ENCODE data around the gene RPL31.

Gene RPL31

GRCh38 chr2:101011152-101011551 lies 9.1 kb downstream of the RPL31 start:
- TF ChIP-seq CTCF (IDR thresholded peaks at IDR 0.05; ENCODE audit: low read length) (no peak), EZH2phosphoT487 (IDR thresholded peaks at IDR 0.05; ENCODE audit: low read length) (no peak), EZH2 (optimal IDR thresholded peaks at IDR 0.05; ENCODE audit: low read depth, low read length) (no peak)
- Histone ChIP-seq H3K9me2 (replicated peaks; ENCODE audit: insufficient read depth, low read length) (no peaks in the 10 kb centered on the region), H3K27ac (ENCODE audit: low read length) (no peak overlapping the region), H3K27me3 (replicated peaks; ENCODE audit: insufficient read depth, low read length) (no peaks in the 10 kb centered on the region), H3K4me2 (ENCODE audit: low read depth, low read length) (no peak overlapping the region), H3K9me3 (replicated peaks; ENCODE audit: insufficient read depth, low read length) (no peaks in the 10 kb centered on the region), H4K20me1 (ENCODE audit: insufficient read depth, low read length) (peaks cover 12% of the 10 kb centered on the region; the same call in 1 of the 2 replicates), H3K9ac (ENCODE audit: low read length) (no peak overlapping the region), H3K79me2 (ENCODE audit: low read length) (peaks cover 19% of the 10 kb centered on the region), H3K36me3 (replicated peaks; ENCODE audit: insufficient read depth, low read length) (peaks cover 8% of the 10 kb centered on the region; the same call in 1 of the 2 replicates), H2AFZ (ENCODE audit: low read length) (no peak overlapping the region), H3K4me3 (ENCODE audit: low read length) (no peak overlapping the region), H3K4me1 (ENCODE audit: low read length) (no peaks in the 10 kb centered on the region), H3F3A (ENCODE audit: insufficient read depth, low read length) (peaks cover 31% of the 10 kb centered on the region)
- DNase-seq, result no peak

- Histone ChIP-seq H3K4me3 (ENCODE audit: low read length) (no peak overlapping the region), H4K20me1 (ENCODE audit: insufficient read depth, low read length) (peaks cover 2% of the 10 kb centered on the region; the same call in 1 of the 2 replicates), H3K27ac (ENCODE audit: low read length) (no peak overlapping the region), H3K4me1 (ENCODE audit: low read length) (no peaks in the 10 kb centered on the region), H3K79me2 (ENCODE audit: low read length) (peaks cover 9% of the 10 kb centered on the region), H3K36me3 (replicated peaks; ENCODE audit: insufficient read depth, low read length) (no peaks in the 10 kb centered on the region), H3K4me2 (ENCODE audit: low read depth, low read length) (no peak overlapping the region), H3F3A (ENCODE audit: insufficient read depth, low read length) (peaks cover 22% of the 10 kb centered on the region), H2AFZ (ENCODE audit: low read length) (no peak overlapping the region), H3K9me3 (replicated peaks; ENCODE audit: insufficient read depth, low read length) (no peaks in the 10 kb centered on the region), H3K9ac (ENCODE audit: low read length) (no peak overlapping the region), H3K9me2 (replicated peaks; ENCODE audit: insufficient read depth, low read length) (no peaks in the 10 kb centered on the region), H3K27me3 (replicated peaks; ENCODE audit: insufficient read depth, low read length) (no peaks in the 10 kb centered on the region)
- DNase-seq, result no peak
- TF ChIP-seq CTCF (IDR thresholded peaks at IDR 0.05; ENCODE audit: low read length) (no peak), EZH2phosphoT487 (IDR thresholded peaks at IDR 0.05; ENCODE audit: low read length) (no peak), EZH2 (optimal IDR thresholded peaks at IDR 0.05; ENCODE audit: low read depth, low read length) (no peak)
Measured at GRCh38 chr2:101012054-101012705, 10.1 kb downstream of the RPL31 start.

GRCh38 chr2:101012706-101013181 lies 10.7 kb downstream of the RPL31 start:
- H3K9me3 ChIP-seq (replicated peaks; ENCODE audit: insufficient read depth, low read length), result no peaks in the 10 kb centered on the region
- H4K20me1 ChIP-seq (ENCODE audit: insufficient read depth, low read length), result no peaks in the 10 kb centered on the region; the same call in 1 of the 2 replicates
- H3F3A ChIP-seq (ENCODE audit: insufficient read depth, low read length), result peaks cover 19% of the 10 kb centered on the region
- no peak overlapping the region for H2AFZ ChIP-seq (ENCODE audit: low read length)
- no peaks in the 10 kb centered on the region for H3K27me3 ChIP-seq (replicated peaks; ENCODE audit: insufficient read depth, low read length)
- peak; percentile 39 for DNase-seq
- H3K36me3 ChIP-seq (replicated peaks; ENCODE audit: insufficient read depth, low read length), result no peaks in the 10 kb centered on the region
- H3K4me3 ChIP-seq (ENCODE audit: low read length), result no peak overlapping the region
- TF ChIP-seq EZH2phosphoT487 (IDR thresholded peaks at IDR 0.05; ENCODE audit: low read length) (no peak), EZH2 (optimal IDR thresholded peaks at IDR 0.05; ENCODE audit: low read depth, low read length) (no peak), CTCF (IDR thresholded peaks at IDR 0.05; ENCODE audit: low read length) (peak; percentile 77)
- H3K27ac ChIP-seq (ENCODE audit: low read length), result no peak overlapping the region
- no peaks in the 10 kb centered on the region for H3K9me2 ChIP-seq (replicated peaks; ENCODE audit: insufficient read depth, low read length)
- no peak overlapping the region for H3K9ac ChIP-seq (ENCODE audit: low read length)
- no peaks in the 10 kb centered on the region for H3K4me1 ChIP-seq (ENCODE audit: low read length)
- peaks cover 3% of the 10 kb centered on the region; the same call in 1 of the 2 replicates for H3K79me2 ChIP-seq (ENCODE audit: low read length)
- no peak overlapping the region for H3K4me2 ChIP-seq (ENCODE audit: low read depth, low read length)

Data from MM.1S (cell line).